Natural killer cell (primary cell): ENCODE measurements around the gene GALNT10. TPM values are rescaled to one million over a fixed set of nuclear protein-coding genes. Genes with fewer than 3 reads are reported as not detected.

Experiments
- ATAC-seq, 3 donors: fragments of 150-1000 bp in 2 of 3; fragments of 200-7000 bp in 1 of 3; cut with Tn5 transposase; 1 replicate in 1 of 3; 2 replicates in 2 of 3; pipeline ENCODE4 v1.10.0; 2021; ENCODE audit warnings: mild to moderate bottlenecking in 2 of 3, moderate library complexity in 2 of 3
- DNase-seq, 2 donors: peaks; one replicate each; pipeline versions ENCODE4 v3.0.0 to v3.0.0-alpha.2; 2013 to 2021; ENCODE audit warnings: mixed read lengths in 1 of 2
- H3K27ac ChIP-seq: one replicate; pipeline ENCODE4 v1.5.1; 2013; ENCODE audit warnings: mild to moderate bottlenecking, low read length
- H3K27me3 ChIP-seq: one replicate; pipeline ENCODE4 v1.6.1; 2013; ENCODE audit warnings: low read length; ENCODE audit not compliant: control insufficient read depth, insufficient read depth
- H3K36me3 ChIP-seq: one replicate; pipeline ENCODE4 v1.6.1; 2013; ENCODE audit warnings: low read length; ENCODE audit not compliant: control insufficient read depth, insufficient read depth
- H3K4me1 ChIP-seq: one replicate; pipeline ENCODE4 v1.6.1; 2013; ENCODE audit warnings: low read length; ENCODE audit not compliant: control insufficient read depth, insufficient read depth
- H3K4me3 ChIP-seq: one replicate; pipeline ENCODE4 v1.5.1; 2013; ENCODE audit warnings: low read length
- H3K9me3 ChIP-seq: one replicate; pipeline ENCODE4 v1.6.1; 2013; ENCODE audit warnings: low read length; ENCODE audit not compliant: control insufficient read depth, insufficient read depth
- H3K27ac Mint-ChIP-seq, 2 donors: one replicate each; pipeline ENCODE4 v1.8.0; 2022; ENCODE audit warnings: mild to moderate bottlenecking in 2 of 2, mixed read lengths in 2 of 2, moderate library complexity in 1 of 2
- H3K27me3 Mint-ChIP-seq, 2 donors: one replicate each; pipeline ENCODE4 v1.8.0; 2022; ENCODE audit warnings: low read depth in 2 of 2, mixed read lengths in 2 of 2
- H3K36me3 Mint-ChIP-seq: one replicate; pipeline ENCODE4 v1.8.0; 2022; ENCODE audit warnings: mixed read lengths
- H3K4me1 Mint-ChIP-seq, 2 donors: one replicate each; pipeline ENCODE4 v1.8.0; 2022; ENCODE audit warnings: mixed read lengths in 2 of 2
- H3K4me3 Mint-ChIP-seq: one replicate; pipeline ENCODE4 v1.8.0; 2022; ENCODE audit warnings: mild to moderate bottlenecking, moderate library complexity, mixed read lengths
- H3K9me3 Mint-ChIP-seq, 2 donors: one replicate each; pipeline ENCODE4 v1.8.0; 2022; ENCODE audit warnings: mixed read lengths in 2 of 2
- CTCF ChIP-seq: fragments of 200-600 bp; IDR thresholded peaks from one replicate; pipeline ENCODE4 v1.8.0; 2022; ENCODE audit warnings: antibody characterized with exemption
- WGBS: methylation state at CpG from one replicate; pipeline ENCODE4 v1.1.7; 2013; ENCODE audit warnings: missing lambda C conversion rate; ENCODE audit not compliant: insufficient coverage; 5-methylcytosine and 5-hydroxymethylcytosine counted together
- intact Hi-C: fragments of 100-400 bp; cut with micrococcal nuclease; formaldehyde crosslinking; loops from one replicate; pipeline ENCODE4 v1.14.2; 2022
- total RNA-seq, 4 donors: library from RNA; stranded (reverse); fragments of 120-200 nt in 1 of 4; gene quantifications; one replicate each; pipeline versions ENCODE4 v1.2.3 to v1.2.4, GENCODE V29; 2013 to 2022

GALNT10 gene
- total RNA-seq, 3 donors from 2014 or later (not counting 1 experiment from before 2014, with no cell fraction given), result 77.0 to 92.6 (median 77.6) TPM

- DNase-seq, result no peak
- Mint-ChIP-seq H3K4me3 (no peak overlapping the region), H3K27me3 (no peaks in the 10 kb centered on the region), H3K27ac (peak overlapping the region in 1 of 2 donors; percentile 49), H3K36me3 (no peaks in the 10 kb centered on the region), H3K9me3 (no peaks in the 10 kb centered on the region), H3K4me1 (peaks cover 40 to 48% of the 10 kb centered on the region in 2 donors)
- H3K36me3 ChIP-seq, result no peaks in the 10 kb centered on the region
- H3K27me3 ChIP-seq, result no peaks in the 10 kb centered on the region
- TF ChIP-seq CTCF, result no peak
- H3K9me3 ChIP-seq, result no peaks in the 10 kb centered on the region
- peaks cover 13% of the 10 kb centered on the region for H3K4me1 ChIP-seq
- intact Hi-C loops, result no loop called here
- no peak overlapping the region for H3K27ac ChIP-seq
- no peak overlapping the region for H3K4me3 ChIP-seq
- ATAC-seq, result no peak
Observed at GRCh38 chr5:154312576-154312975, 122.0 kb downstream of the GALNT10 start.

GRCh38 chr5:154313360-154314017, 123.0 kb downstream of the GALNT10 start:
- no peak for TF ChIP-seq CTCF
- no peaks in the 10 kb centered on the region for H3K36me3 ChIP-seq
- ATAC-seq, result no peak
- Mint-ChIP-seq H3K4me3 (no peak overlapping the region), H3K36me3 (no peaks in the 10 kb centered on the region), H3K27ac (no peak overlapping the region), H3K4me1 (peaks cover 46 to 48% of the 10 kb centered on the region in 2 donors), H3K9me3 (no peaks in the 10 kb centered on the region), H3K27me3 (no peaks in the 10 kb centered on the region)
- no peaks in the 10 kb centered on the region for H3K27me3 ChIP-seq
- no peak overlapping the region for H3K4me3 ChIP-seq
- intact Hi-C loops, result no loop called here
- WGBS, result 87% methylated on average over 3 of the region's 4 CpGs
- H3K27ac ChIP-seq, result no peak overlapping the region
- no peak for DNase-seq
- no peaks in the 10 kb centered on the region for H3K9me3 ChIP-seq
- H3K4me1 ChIP-seq, result peaks cover 13% of the 10 kb centered on the region

- Mint-ChIP-seq H3K27me3 (no peaks in the 10 kb centered on the region), H3K36me3 (no peaks in the 10 kb centered on the region), H3K4me1 (peaks cover 41 to 42% of the 10 kb centered on the region in 2 donors), H3K27ac (no peak overlapping the region), H3K4me3 (no peak overlapping the region), H3K9me3 (no peaks in the 10 kb centered on the region)
- intact Hi-C loops, result no loop called here
- ATAC-seq (no peak), DNase-seq (no peak)
- Histone ChIP-seq H3K36me3 (no peaks in the 10 kb centered on the region), H3K4me1 (peaks cover under 1% of the 10 kb centered on the region), H3K9me3 (no peaks in the 10 kb centered on the region), H3K27ac (no peak overlapping the region), H3K27me3 (no peaks in the 10 kb centered on the region), H3K4me3 (no peak overlapping the region)
- WGBS, result 87% methylated on average over 3 of the region's 3 CpGs
- no peak for TF ChIP-seq CTCF
Observed at GRCh38 chr5:154315196-154315595, 124.7 kb downstream of the GALNT10 start.

GRCh38 chr5:154315756-154316155, 125.2 kb downstream of the GALNT10 start:
- no peak overlapping the region for H3K4me3 ChIP-seq
- DNase-seq, result no peak
- peaks cover 40 to 41% of the 10 kb centered on the region in 2 donors for H3K4me1 Mint-ChIP-seq
- H3K27ac Mint-ChIP-seq, result no peak overlapping the region
- intact Hi-C loops, result no loop called here
- no peak overlapping the region for H3K4me3 Mint-ChIP-seq
- TF ChIP-seq CTCF, result no peak
- no peaks in the 10 kb centered on the region for H3K27me3 ChIP-seq
- H3K36me3 Mint-ChIP-seq, result no peaks in the 10 kb centered on the region
- no peaks in the 10 kb centered on the region for H3K9me3 Mint-ChIP-seq
- no peaks in the 10 kb centered on the region for H3K4me1 ChIP-seq
- no peak for ATAC-seq
- no peaks in the 10 kb centered on the region for H3K36me3 ChIP-seq
- H3K9me3 ChIP-seq, result no peaks in the 10 kb centered on the region
- no peaks in the 10 kb centered on the region for H3K27me3 Mint-ChIP-seq
- H3K27ac ChIP-seq, result no peak overlapping the region
